HG02798 (cell line): ENCODE results near the gene KCNN1.

Source experiments
- ATAC-seq: cut with Tn5 transposase; IDR thresholded peaks from one replicate; pipeline ENCODE4 v1.9.1; 2021; ENCODE audit warnings: mild to moderate bottlenecking; ENCODE audit not compliant: unreplicated experiment, poor library complexity

KCNN1 gene

DNA sequence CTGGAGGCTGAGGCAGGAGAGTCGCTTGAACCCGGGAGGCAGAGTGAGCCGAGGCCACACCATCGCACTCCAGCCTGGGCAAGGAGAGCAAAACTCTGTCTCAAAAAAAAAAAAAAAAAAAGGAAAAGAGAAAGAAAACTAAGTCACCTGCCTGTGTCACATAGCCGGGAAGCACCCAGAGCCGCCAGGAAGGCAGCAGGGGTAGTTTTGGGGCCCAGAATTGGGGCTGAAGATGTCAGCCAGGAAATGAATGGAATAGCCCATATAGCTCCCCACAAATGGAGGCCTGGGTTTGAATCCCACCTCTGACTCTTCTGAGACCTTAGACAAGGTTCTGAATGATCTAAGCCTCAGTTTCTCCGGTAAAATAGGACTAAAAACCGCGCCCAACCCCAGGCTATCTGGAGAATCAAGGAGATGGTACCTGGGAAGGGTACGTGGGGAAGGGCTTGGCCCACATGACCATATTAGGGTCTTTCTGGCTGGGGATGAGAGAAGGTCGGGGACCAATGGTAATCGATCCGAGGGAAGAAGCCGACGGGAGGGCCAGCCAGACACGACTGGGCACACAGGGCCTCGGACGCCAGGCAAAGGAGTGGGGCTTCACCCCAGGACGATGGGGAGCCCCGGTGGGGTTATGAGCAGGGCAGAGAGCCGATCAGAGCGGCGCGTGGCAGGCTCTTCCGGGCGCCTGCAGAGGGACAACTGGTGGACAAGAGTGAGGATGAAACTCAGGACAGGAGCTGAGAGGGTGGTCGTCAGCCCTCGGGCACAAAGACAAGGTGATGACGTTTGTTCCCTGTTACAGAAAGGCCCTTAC lies 19.7 kb upstream of the KCNN1 start:
- peak; percentile 11 for ATAC-seq

DNA sequence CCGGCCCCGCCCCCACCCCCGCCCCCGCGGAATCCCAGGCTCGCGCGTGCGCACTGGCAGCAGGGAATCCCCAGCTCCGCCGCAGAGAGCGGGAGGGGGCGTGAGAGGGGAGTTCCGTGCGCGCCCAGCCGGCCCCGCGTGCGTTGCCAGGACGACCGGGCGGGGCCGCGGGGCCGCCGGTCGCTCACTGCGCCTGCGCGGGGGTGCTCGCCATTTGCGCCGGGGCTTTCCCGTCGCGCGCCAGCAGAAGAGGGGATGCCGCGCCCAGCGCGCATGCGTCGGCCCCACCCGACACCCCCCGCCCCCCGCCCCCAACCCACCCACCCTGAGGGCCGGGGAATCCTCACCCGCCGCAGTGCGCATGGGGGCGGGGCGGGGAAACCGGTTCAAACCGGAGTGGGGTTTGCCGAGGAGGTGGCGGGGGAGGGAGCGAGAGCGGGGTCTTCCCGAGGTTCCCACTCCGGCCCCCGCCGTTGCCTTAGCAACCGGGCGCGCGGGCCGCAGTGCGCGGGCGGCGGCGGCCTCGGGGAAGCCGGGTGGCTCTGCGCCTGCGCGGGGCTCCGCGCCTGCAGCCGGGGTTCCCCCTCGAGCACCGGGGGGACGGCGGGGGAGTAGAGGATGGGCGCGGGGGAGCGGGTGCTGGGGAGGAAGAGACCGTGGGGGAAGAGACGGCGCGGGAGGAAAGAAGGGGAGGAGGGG lies 18.9 kb upstream of the KCNN1 start:
- ATAC-seq, result peak; percentile 82

DNA sequence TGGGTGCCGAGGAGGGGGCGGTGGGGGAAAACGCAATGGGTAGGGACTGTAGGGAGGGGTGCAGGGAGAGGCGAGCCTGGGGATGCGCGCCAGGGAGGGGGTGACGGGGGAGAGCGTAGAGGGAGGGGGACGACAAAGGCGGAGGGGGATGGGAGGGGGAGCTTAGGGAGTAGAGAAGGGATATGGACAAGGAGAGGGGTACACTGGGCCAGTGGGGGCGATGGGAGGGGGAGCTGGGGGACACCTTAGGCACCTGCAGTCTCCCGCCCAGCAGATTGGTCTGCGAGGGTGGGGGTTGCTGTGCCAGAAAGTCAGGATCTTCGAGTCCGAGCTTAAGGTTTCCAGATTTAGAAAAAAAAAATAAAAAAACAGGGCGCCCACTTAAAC lies 18.4 kb upstream of the KCNN1 start:
- ATAC-seq, result no peak

DNA sequence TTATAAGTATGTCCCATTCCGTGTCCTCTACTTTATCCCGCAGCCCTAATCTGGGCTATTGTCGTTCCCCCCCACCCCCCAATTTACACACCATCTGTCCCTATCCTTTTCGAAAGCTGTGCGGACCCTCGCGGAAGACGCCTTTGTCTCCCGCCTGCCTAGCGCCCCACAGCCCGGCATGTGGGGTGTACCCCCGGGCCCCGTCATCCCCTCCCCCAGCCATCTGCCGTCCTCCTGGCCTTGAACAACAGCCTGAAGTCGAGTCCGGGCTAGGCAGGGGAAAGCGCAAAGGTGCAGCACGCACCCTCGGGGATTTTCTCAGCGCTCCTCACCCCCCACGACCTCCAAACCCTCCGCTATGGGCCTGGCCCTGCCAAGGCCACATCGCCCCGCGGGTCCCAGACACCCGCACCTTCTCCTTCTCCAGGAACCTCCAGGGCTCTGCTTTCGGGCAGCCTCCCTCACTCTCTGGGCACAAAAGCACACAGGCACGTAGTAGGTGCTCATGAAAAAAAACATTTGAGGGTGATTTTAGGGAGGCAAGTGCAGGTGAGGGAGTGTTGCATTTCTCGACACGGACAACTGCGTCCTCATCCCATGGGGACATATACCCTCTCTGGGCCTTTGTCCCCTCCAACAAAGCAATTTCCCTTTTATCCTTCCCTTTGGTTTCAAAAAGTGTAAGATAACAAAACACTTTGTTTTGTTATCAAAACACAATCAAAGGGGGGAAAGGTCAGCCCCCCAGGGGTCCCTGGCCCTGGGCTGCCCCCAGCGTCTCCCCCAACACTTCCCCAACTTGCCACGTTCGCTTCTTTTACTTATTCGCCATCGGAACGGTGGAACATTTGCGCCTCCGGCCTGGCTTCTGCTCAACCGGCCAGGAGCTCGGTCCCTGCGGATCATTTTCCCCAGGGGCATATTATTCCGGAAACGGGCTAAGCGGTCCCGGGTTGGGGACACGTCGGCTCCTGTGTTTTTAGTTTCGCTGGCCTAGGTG lies 17.7 kb upstream of the KCNN1 start:
- ATAC-seq, result no peak

DNA sequence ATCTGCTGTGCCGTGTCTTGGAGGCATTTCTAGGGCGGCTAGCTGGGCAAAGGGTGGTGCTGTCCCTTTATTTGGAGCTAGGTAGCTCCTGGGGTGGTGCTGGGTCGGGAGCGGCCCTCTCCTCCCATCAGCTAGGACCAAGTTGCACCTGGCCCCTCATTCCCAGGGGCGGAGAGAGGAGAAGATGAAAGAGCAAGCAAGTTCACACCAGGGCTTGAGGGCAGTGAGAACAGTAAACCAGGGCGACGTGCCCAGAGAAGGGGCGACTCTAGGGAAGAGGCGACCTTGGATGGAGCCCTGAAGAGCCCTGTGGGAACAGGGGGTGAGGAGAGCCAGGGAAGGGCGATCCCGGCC lies 17.0 kb upstream of the KCNN1 start:
- ATAC-seq, result no peak

DNA sequence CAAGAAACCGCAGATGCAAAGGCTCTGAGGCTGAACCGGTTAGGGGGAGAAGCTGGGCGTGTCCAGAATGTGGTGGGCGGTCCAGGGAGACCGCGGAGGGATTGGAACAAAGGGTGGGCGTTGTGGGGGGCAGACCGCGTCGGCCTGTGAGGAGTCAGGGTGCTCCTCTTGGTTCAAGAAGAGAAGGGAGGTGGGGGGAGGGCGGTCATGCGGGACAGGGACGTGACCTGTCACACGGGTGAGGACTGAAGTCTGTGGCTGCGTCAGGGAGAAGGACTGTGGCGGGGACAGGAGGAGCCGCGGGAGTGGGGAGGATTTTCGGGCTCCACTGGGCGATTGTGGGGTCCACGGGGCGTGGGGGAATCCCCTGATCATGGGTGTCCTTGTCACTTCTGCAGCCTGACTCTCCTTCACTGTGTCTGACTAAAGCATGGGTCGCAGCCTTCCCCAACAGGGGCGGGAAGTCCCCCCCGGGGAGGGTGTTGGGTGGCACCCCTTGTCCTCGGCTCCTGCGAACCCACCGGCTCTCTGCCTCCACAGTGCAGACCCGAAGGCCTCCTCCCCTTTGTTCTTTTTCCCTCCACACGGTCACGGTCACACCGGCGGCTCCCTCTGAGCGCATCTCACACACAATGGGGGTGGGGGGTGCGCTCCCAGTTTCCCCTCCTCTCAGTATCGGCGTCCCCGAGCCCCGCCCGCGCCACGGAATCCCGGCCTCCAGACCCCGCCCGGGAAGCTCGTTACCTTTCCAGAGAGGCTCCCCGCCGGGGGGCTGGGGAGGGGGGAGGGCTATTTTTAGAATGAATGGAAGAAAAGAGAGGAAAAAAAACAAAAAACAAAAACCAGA lies 16.4 kb upstream of the KCNN1 start:
- ATAC-seq, result no peak

DNA sequence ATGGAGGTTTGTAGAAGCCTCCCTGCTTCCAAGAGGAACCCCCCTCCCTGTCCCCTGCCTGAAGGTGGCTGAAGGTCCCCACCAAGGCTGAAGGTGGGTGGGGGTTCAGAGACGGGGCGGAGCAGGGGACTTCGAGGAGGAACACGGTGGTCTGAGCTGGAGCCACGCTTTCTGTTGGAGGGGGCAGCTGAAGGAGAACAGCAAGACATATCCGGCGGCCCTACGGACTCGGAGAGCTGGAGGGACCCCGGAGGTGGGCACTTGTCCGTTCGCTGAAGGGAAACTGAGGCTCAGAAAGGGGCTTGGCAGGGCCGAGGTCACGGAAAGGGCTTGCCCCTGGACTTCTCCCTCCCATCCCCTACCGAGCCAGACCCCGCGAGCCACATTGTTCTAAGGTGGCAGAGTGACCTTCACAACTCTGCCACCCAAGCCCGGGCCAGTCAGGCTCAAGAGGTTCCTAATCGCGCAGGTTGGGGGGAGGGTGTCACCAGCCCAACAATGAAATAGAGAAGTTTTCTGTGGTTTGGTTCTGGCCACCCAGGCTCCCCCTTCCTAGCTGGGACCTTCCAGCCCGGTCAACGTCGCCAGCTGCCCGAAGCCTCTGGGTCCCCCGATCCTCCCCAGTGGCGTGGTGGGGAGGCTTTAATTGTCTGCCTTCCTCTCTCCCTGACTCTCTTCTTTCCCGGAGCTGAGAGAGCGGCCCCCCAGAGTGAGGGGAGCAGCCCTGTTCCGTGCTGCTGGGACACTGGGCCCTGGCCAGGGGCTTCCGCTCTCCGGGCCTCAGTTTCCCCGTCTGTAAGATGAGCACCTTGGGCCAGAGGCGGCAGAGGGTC lies 15.5 kb upstream of the KCNN1 start:
- no peak for ATAC-seq

DNA sequence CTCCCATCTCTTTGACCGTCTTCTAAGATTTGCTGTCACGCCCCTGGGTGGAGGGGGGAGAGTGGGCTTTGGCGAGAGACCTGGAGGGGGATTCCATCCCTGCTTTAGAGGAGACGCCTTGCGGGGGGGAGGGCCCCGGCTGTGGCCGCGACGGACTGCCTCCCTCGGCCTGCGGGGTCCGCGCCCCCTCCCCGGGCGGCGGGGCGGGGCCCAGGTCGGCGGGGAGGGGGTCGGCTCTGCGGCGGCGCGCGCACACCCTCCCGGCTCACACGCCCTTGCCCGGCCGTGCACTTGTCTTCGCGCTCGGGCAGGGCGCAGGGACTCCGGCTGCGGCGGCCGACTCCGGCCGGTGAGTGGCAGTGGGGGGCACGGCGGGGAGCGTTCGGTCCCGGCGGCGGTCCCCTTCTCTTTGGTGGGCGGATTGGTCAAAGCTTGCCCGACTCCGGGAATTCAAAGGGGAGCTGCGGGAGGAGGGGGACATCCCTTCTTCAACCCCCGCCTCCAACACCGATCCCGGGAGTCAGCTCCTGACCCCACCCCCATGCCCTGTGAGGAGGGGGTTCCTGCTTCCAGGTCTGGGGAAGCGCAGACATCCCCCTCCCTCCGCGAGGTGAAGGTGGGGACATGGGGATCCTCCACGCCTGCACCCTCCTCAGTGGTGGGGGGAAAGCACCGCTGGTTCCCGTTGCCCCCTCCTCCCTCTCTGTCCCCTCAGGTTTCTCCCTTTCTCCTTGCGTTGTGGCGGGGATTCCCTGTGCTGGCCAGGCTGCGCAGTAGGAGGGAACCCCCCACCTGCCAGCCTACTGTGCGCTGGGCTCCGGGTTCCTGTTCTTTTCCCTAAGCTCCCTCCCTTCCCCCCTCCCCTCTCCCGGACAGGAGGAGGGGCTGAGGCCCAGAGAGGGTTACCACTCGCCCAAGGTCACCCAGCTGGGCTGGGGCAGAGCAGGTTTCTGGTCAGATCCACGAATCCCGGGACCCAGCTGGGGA lies 14.6 kb upstream of the KCNN1 start:
- no peak for ATAC-seq

DNA sequence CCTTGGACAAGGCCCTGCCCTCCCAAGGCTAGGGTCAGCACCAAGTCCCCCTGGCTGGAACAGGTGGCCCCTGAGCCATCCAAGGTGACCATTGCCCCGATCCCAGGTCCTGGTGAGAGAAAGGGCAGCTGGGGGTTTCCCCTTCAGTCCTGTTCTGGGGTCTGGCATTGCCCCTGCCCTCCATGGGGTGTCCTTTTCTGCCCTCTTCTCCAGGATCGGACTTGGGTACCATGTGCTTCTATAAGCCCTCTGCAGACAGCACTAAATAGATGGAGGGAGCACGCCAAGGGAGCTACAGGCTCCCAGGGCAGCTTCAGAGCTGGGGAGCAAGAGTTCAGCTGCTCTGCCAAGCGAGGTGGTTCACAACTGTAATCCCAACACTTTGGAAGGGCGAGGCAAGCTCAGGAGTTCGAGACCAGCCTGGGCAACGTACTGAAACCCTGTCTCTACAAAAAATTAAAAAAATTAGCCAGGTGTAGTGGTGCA lies 13.5 kb upstream of the KCNN1 start:
- ATAC-seq, result no peak

DNA sequence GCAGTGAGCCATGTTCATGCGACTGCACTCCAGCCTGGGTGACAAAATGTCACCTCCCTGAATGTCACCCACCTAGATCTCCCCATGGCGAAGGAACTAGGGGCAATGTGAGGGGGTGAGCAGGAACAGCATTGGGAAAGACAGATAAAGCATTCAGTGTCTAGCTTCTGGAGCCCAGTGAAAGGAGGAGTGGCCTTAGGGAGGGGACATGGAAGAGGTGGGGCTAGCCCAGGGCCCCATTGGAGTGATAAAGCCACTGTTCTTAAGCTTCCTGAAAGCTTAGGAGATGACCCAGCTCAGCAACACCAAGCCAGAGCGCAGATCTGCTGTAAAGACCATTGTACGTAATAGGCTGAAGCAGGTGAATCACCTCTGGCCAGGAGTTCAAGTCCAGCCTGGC lies 13.0 kb upstream of the KCNN1 start:
- ATAC-seq, result no peak

DNA sequence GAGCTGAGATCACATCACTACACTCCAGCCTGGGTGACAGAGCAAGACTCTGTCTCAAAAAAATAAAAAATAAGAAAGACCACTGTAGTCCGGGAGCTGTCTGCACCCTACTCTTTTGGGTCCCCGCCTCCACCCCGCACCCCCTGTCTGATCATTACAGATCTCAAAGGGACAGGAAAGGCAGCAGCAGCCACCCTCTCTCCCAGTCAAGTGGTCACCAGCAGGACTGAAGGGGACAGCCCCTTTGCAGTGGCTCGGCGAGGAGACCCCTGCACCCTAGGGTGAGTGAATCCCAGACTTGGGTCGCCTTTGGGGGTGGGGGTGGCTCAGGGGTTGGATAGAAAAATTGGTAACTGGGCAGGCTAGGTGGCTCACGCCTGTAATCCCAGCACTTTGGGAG lies 12.5 kb upstream of the KCNN1 start:
- no peak for ATAC-seq

DNA sequence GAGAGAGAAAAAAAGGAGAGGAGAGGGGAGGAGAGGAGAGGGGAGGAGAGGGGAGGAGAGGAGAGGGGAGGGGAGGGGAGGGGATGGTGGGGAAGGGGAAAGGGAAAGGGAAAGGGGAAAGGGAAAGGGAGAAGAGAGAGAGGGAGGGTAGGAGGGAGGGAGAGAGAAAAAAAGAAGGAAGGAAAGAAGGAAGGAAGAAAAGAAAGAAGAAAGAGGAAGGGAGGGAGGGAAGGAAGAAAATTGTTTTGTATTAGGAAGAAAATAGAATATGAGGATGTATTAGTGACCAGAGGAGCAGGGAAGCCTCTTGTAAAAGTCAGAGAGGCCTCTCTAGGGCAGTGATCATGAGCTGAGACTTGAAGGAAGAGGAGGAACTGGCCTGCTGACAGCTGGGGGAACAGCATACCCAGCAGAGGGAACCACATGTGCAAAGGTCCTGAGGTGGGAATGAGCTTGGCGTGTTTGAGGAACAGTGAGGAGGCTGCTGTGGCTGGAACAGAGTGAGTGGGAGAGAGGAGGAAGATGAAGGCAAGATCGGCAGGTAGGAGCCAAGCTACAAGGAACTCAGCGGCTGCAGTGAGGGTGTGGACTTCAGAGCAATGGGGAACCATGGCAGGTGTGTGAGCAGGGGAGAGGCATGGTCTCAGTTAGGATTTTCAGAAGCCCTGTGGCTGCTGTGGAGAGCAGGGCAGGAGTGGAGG lies 9.6 kb upstream of the KCNN1 start:
- no peak for ATAC-seq

DNA sequence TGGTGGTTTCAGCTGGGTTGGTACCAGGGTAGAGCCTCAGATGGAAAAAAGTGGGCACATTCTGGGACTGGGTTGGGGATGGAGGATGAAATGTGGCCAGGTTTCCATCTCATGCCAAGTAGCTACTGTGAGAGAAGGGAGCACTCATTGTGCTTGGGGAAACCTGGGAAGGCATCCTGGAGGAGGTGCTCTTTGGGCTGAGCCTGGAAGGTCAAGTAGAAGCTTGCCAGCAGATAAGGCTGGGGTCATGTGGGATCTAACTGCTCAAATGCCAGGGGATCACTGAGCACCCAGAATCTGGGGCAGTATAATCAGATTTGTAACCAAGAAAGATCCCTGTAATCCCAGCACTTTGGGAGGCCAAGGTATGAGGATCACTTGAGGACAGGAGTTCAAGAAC lies 9.0 kb upstream of the KCNN1 start:
- ATAC-seq, result no peak

DNA sequence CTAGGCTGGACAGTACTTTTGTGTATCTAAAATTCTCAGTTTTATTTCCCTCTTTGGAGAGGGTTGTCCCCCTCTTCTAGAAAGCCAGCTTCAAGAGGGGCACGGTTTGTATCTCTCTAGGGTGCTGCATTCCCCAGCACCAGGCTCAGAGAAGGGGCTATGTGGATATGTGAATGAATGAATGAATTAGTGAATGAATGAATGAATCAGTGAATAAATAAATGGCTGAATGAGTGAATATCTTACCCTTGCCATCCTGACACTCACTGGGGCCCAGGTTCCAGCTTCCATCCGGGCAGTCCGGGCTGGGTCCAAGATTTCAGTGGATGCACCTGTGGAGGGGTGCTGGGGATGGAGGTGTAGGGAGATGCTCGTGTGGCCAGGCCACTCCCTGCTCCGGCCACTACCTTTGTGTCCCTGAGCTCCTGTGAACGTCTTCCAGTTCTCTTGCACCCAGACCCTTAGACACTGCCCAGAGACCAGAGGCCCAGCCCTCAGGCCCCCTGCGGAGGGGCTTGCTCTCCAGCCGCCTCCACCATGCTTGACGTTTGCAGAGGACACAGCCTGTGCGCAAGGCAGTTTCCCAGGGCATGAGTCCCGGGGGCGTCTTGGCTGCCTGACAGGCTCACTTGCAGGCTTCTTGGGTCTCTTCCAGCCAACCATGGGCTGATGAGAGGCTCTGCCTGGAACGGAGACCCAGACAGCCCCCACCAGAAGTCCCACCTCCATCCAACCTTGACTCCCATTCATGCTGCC lies 2.8 kb upstream of the KCNN1 start:
- ATAC-seq, result no peak

DNA sequence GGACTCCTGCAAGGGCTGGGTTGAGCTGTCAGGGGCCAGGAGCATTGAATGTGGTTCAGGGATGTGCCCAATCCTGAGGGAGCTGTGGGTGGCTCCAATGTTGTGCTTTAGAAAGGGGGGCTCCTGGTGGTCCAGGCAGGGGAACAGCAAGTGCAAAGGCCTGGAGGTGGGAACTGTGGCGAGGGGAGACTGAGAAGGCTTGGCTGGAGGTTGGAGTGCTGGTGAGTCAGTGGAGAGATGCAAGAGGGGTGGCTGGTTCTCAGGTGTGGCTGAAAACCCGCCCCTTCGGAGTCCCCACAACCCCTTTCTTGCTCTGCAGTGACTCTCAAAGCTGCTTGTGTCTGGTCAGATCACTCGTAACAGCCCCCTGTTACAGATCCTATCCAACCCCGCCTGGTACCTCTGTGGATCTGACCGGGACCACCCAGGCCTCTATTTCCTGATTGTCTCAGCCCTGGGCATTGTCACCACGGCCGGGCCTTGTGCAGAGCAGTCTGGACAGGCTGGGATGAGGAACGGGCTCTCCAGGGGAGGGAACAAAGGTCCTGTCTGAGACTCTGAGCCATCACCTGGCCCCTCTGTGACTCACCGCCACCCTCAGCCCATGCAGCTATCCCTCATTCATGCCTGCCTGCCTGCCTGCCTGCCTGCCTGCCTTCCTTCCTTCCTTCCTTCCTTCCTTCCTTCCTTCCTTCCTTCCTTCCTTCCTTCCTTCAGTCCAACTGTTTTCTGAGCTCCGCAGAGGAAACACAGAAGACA lies 1.4 kb upstream of the KCNN1 start:
- no peak for ATAC-seq

DNA sequence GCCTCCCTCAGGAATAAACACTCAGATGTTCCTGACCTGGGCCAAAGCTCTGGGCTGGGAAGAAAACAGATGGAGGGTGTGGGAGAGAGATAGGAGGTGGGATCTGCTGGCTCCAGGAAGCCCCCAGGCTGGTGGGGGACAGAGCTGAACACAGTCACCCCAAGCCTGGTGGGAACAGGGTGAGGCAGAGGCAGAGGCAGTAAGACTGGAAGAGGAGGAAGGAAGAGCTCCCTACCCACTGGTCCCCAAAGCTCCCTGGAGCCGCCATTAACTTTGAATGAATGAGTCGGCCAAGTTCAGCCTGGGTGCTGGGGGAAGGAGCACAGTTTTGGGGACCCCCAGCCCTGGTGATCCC lies 801 bp upstream of the KCNN1 start:
- no peak for ATAC-seq
